Neural cell (in vitro differentiated cells): ENCODE data around the gene STK31. TPM values are rescaled to one million over a fixed set of nuclear protein-coding genes. Genes with fewer than 3 reads are reported as not detected.

ENCODE experiments used
- H2AFZ ChIP-seq: fragments of 200-600, 300-800 bp; sonication (generic), shearing (Covaris generic); 2 replicates; pipeline ENCODE4 v1.6.0; 2014; ENCODE audit warnings: low read depth, mild to moderate bottlenecking, antibody characterized with exemption, low read length, moderate library complexity
- H3F3A ChIP-seq: fragments of 200-600 bp; shearing (Covaris generic); 2 replicates; pipeline ENCODE4 v1.6.1; 2016; ENCODE audit warnings: mild to moderate bottlenecking, moderate library complexity, mixed read lengths, antibody characterized with exemption, low read length; ENCODE audit not compliant: insufficient read depth, poor library complexity, severe bottlenecking
- H3K27ac ChIP-seq: fragments of 200-600, 300-800 bp; sonication (generic), shearing (Covaris generic); 2 replicates; pipeline ENCODE4 v1.5.1; 2014; ENCODE audit warnings: mild to moderate bottlenecking, low read length, moderate library complexity
- H3K27me3 ChIP-seq: fragments of 300-800, 200-600 bp; sonication (generic), shearing (Covaris generic); 2 replicates; pipeline ENCODE4 v1.6.0; 2014; ENCODE audit warnings: mild to moderate bottlenecking, low read depth, low read length, moderate library complexity; ENCODE audit not compliant: insufficient read depth
- H3K36me3 ChIP-seq: fragments of 300-800, 200-600 bp; sonication (generic), shearing (Covaris generic); 2 replicates; pipeline ENCODE4 v1.5.1; 2014; ENCODE audit warnings: mild to moderate bottlenecking, antibody characterized with exemption, low read length, moderate library complexity; ENCODE audit not compliant: insufficient read depth
- H3K4me2 ChIP-seq: fragments of 300-800, 200-600 bp; sonication (generic), shearing (Covaris generic); 2 replicates; pipeline ENCODE4 v1.6.0; 2014; ENCODE audit warnings: mild to moderate bottlenecking, low read length
- H3K4me3 ChIP-seq: fragments of 300-800, 200-600 bp; sonication (generic), shearing (Covaris generic); 2 replicates; pipeline ENCODE4 v1.5.1; 2014; ENCODE audit warnings: mild to moderate bottlenecking, low read length, moderate library complexity
- H3K79me2 ChIP-seq: fragments of 200-600 bp; shearing (Covaris generic); replicated peaks from 2 replicates; pipeline ENCODE4 v1.6.0; 2014; ENCODE audit warnings: mild to moderate bottlenecking, low read length, moderate library complexity; ENCODE audit not compliant: insufficient read depth
- H3K9ac ChIP-seq: fragments of 300-800, 200-600 bp; sonication (generic), shearing (Covaris generic); 2 replicates; pipeline ENCODE4 v1.6.1; 2016; ENCODE audit warnings: mild to moderate bottlenecking, low read length, mixed read lengths
- H3K9me2 ChIP-seq: fragments of 200-600 bp; shearing (Covaris generic); 2 replicates; pipeline ENCODE4 v1.6.1; 2016; ENCODE audit warnings: mild to moderate bottlenecking, low read length, mixed read lengths; ENCODE audit not compliant: insufficient read depth
- H3K9me3 ChIP-seq: fragments of 200-600, 300-800 bp; sonication (generic), shearing (Covaris generic); 2 replicates; pipeline ENCODE4 v1.6.1; 2016; ENCODE audit warnings: mild to moderate bottlenecking, mixed run types, low read length, moderate library complexity, mixed read lengths
- H4K20me1 ChIP-seq: fragments of 200-600 bp; shearing (Covaris generic); 2 replicates; pipeline ENCODE4 v1.6.1; 2016; ENCODE audit warnings: mild to moderate bottlenecking, mixed run types; ENCODE audit not compliant: insufficient read depth
- EP300 ChIP-seq: fragments of 450-650 bp; conservative IDR thresholded peaks from 2 replicates; pipeline ENCODE4 v1.6.1; 2014; ENCODE audit warnings: antibody characterized with exemption, mild to moderate bottlenecking, moderate library complexity; ENCODE audit not compliant: poor library complexity, severe bottlenecking
- EZH2 ChIP-seq: fragments of 200-600, 300-800 bp; shearing (Covaris generic), sonication (generic); IDR thresholded peaks from 2 replicates; pipeline ENCODE4 v1.6.1; 2014; ENCODE audit warnings: antibody characterized with exemption, low read length, borderline replicate concordance, mild to moderate bottlenecking; ENCODE audit not compliant: insufficient read depth, poor library complexity, severe bottlenecking
- MXI1 ChIP-seq: fragments of 450-650 bp; conservative IDR thresholded peaks from 2 replicates; pipeline ENCODE4 v1.6.1; 2014; ENCODE audit warnings: antibody characterized with exemption, mild to moderate bottlenecking; ENCODE audit not compliant: poor library complexity, severe bottlenecking
- POLR2AphosphoS5 ChIP-seq: IDR thresholded peaks from 2 replicates; pipeline ENCODE4 v1.6.1; 2012
- RAD21 ChIP-seq: fragments of 450-650 bp; conservative IDR thresholded peaks from 2 replicates; pipeline ENCODE4 v1.6.1; 2014; ENCODE audit warnings: antibody characterized with exemption, mild to moderate bottlenecking, moderate library complexity
- SMC3 ChIP-seq: fragments of 450-650 bp; conservative IDR thresholded peaks from 2 replicates; pipeline ENCODE4 v1.6.1; 2014; ENCODE audit warnings: antibody characterized with exemption, mild to moderate bottlenecking, moderate library complexity; ENCODE audit not compliant: poor library complexity
- TAF1 ChIP-seq: IDR thresholded peaks from 2 replicates; pipeline ENCODE4 v1.6.1; 2012; ENCODE audit warnings: low read depth
- polyA plus RNA-seq: library from polyadenylated mRNA; depleted of rRNA; stranded (reverse); fragments of >200 nt; gene quantifications from 2 replicates; pipeline ENCODE4 v1.2.3, GENCODE V29; 2014
- TF ChIP-seq, protein P1 (sequence below): IDR thresholded peaks from 2 replicates; pipeline ENCODE4 v1.6.1; 2012; ENCODE audit warnings: borderline replicate concordance
- TF ChIP-seq, protein P2 (sequence below): fragments of 450-650 bp; IDR thresholded peaks from 2 replicates; pipeline ENCODE4 v1.5.1; 2014; ENCODE audit warnings: antibody characterized with exemption, mild to moderate bottlenecking, moderate library complexity; ENCODE audit not compliant: poor library complexity, severe bottlenecking

Gene STK31
- polyA plus RNA-seq, 1 donor from 2014 or later, result 0.76 TPM

DNA sequence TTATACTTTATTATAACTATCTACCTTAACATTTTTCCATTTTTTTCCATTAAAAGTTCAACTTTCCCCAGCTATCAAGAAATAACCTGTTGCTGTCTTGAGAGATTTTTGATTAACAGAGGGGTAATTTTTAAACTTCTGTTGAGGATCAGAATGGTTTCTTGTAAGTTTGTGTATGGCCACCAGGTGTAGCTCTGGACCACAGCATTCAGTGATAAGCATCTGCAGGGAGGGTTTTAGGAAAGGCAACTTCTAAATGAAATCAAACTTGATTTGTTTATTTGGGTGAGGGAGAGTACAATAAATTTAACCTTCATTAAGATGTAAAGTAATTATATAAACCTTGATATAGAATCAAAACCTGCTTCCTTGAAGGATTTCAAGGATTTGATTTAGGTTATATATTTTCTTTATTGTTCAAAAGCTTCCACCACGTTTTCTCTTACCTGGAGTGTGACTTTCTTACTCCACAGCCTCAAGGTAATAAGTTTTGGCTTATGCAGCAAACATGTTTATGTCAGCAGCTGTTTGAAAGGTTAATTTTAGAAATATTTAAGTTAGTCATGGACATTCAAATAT, 153.3 kb downstream of the STK31 start:
- no peak overlapping the region for H3K27ac ChIP-seq
- no peaks in the 10 kb centered on the region for H4K20me1 ChIP-seq
- H3K9me3 ChIP-seq, result no peaks in the 10 kb centered on the region
- H3K4me2 ChIP-seq, result no peak overlapping the region
- no peaks in the 10 kb centered on the region for H3K36me3 ChIP-seq
- H3K4me3 ChIP-seq, result no peak overlapping the region
- H3F3A ChIP-seq, result no peaks in the 10 kb centered on the region
- TF ChIP-seq, protein P1, sequence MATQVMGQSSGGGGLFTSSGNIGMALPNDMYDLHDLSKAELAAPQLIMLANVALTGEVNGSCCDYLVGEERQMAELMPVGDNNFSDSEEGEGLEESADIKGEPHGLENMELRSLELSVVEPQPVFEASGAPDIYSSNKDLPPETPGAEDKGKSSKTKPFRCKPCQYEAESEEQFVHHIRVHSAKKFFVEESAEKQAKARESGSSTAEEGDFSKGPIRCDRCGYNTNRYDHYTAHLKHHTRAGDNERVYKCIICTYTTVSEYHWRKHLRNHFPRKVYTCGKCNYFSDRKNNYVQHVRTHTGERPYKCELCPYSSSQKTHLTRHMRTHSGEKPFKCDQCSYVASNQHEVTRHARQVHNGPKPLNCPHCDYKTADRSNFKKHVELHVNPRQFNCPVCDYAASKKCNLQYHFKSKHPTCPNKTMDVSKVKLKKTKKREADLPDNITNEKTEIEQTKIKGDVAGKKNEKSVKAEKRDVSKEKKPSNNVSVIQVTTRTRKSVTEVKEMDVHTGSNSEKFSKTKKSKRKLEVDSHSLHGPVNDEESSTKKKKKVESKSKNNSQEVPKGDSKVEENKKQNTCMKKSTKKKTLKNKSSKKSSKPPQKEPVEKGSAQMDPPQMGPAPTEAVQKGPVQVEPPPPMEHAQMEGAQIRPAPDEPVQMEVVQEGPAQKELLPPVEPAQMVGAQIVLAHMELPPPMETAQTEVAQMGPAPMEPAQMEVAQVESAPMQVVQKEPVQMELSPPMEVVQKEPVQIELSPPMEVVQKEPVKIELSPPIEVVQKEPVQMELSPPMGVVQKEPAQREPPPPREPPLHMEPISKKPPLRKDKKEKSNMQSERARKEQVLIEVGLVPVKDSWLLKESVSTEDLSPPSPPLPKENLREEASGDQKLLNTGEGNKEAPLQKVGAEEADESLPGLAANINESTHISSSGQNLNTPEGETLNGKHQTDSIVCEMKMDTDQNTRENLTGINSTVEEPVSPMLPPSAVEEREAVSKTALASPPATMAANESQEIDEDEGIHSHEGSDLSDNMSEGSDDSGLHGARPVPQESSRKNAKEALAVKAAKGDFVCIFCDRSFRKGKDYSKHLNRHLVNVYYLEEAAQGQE, result no peak
- no peak for TF ChIP-seq TAF1
- peak; percentile 91 for TF ChIP-seq RAD21
- TF ChIP-seq EZH2, result no peak
- peak; percentile 94 for TF ChIP-seq SMC3
- TF ChIP-seq, protein P2, sequence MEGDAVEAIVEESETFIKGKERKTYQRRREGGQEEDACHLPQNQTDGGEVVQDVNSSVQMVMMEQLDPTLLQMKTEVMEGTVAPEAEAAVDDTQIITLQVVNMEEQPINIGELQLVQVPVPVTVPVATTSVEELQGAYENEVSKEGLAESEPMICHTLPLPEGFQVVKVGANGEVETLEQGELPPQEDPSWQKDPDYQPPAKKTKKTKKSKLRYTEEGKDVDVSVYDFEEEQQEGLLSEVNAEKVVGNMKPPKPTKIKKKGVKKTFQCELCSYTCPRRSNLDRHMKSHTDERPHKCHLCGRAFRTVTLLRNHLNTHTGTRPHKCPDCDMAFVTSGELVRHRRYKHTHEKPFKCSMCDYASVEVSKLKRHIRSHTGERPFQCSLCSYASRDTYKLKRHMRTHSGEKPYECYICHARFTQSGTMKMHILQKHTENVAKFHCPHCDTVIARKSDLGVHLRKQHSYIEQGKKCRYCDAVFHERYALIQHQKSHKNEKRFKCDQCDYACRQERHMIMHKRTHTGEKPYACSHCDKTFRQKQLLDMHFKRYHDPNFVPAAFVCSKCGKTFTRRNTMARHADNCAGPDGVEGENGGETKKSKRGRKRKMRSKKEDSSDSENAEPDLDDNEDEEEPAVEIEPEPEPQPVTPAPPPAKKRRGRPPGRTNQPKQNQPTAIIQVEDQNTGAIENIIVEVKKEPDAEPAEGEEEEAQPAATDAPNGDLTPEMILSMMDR, result peak; percentile 82
- H3K9me2 ChIP-seq, result no peaks in the 10 kb centered on the region
- no peak overlapping the region for H2AFZ ChIP-seq
- no peaks in the 10 kb centered on the region for H3K27me3 ChIP-seq
- no peak overlapping the region for H3K9ac ChIP-seq
- H3K79me2 ChIP-seq, result no peaks in the 10 kb centered on the region

DNA sequence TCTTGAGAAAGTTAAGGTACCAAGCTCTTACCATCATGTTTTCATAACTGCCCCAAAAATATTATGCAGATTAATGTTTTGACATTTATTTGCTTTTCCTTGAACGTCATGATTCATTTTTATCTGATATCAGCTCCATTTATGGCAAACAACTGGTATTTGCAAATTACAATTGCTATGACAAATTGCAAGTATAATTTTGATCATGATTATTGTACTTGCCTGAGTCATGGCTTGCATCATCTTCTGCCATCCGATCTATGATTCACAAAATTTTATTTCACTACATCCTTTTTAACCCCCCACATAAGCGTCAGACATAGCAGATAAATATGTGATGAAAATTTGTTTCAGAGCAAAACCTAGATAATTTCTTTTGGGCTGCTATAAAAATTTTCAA, 155.0 kb downstream of the STK31 start:
- Histone ChIP-seq H3K4me2 (no peak overlapping the region), H3K27ac (no peak overlapping the region), H3K36me3 (no peaks in the 10 kb centered on the region), H3K9me3 (no peaks in the 10 kb centered on the region), H3K9me2 (no peaks in the 10 kb centered on the region), H3K4me3 (no peak overlapping the region), H3F3A (no peaks in the 10 kb centered on the region), H3K79me2 (no peaks in the 10 kb centered on the region), H2AFZ (no peak overlapping the region), H3K27me3 (no peaks in the 10 kb centered on the region), H4K20me1 (no peaks in the 10 kb centered on the region), H3K9ac (no peak overlapping the region)
- TF ChIP-seq SMC3 (no peak), EZH2 (no peak), POLR2AphosphoS5 (no peak), EP300 (no peak), TAF1 (no peak), RAD21 (no peak), MXI1 (no peak)
- TF ChIP-seq, protein P1, result no peak
- TF ChIP-seq, protein P2, result no peak
